HepG2 (cell line): ENCODE measurements around the gene ZNF839. TPM values are rescaled to one million over a fixed set of nuclear protein-coding genes. Genes with fewer than 3 reads are reported as not detected.

ENCODE experiments used
- ATF1 ChIP-seq: IDR thresholded peaks from 2 replicates; pipeline ENCODE4 v1.6.1; 2016; ENCODE audit warnings: mild to moderate bottlenecking, control low read depth
- GTF2F1 ChIP-seq: fragments of 150-350 bp; IDR thresholded peaks from 2 replicates; pipeline ENCODE4 v1.6.1; 2014; ENCODE audit warnings: low read length
- HNRNPL ChIP-seq: fragments of 200-400 bp; formaldehyde crosslinking; IDR thresholded peaks from 2 replicates; pipeline ENCODE4 v1.6.1; 2017; ENCODE audit warnings: mild to moderate bottlenecking, low read depth, low read length
- IKZF1 ChIP-seq: fragments of 450-650 bp; IDR thresholded peaks from 2 replicates; pipeline ENCODE4 v1.7.1; 2016
- MED1 ChIP-seq: sonication (generic); formaldehyde crosslinking; IDR thresholded peaks from 2 replicates; pipeline ENCODE4 v1.4.0; 2020; ENCODE audit warnings: missing genetic modification reagents
- NCOA1 ChIP-seq: sonication (generic); formaldehyde crosslinking; IDR thresholded peaks from 2 replicates; pipeline ENCODE4 v1.9.0; 2021; ENCODE audit warnings: missing genetic modification reagents
- PHF20 ChIP-seq: sonication (generic); formaldehyde crosslinking; IDR thresholded peaks from 2 replicates; pipeline ENCODE4 v1.5.0; 2020; ENCODE audit warnings: mild to moderate bottlenecking, missing genetic modification reagents
- SNAI1 ChIP-seq: sonication (generic); formaldehyde crosslinking; IDR thresholded peaks from 2 replicates; pipeline ENCODE4 v1.5.0; 2020; ENCODE audit warnings: mild to moderate bottlenecking, missing genetic modification reagents, borderline replicate concordance
- SPEN ChIP-seq: sonication (generic); formaldehyde crosslinking; IDR thresholded peaks from 2 replicates; pipeline ENCODE4 v1.5.1; 2020; ENCODE audit warnings: low read depth, mild to moderate bottlenecking, missing genetic modification reagents
- SRSF4 ChIP-seq: fragments of 200-400 bp; formaldehyde crosslinking; IDR thresholded peaks from one replicate; pipeline ENCODE4 v1.6.1; 2018; ENCODE audit warnings: mild to moderate bottlenecking, low read depth, low read length, moderate library complexity; ENCODE audit not compliant: poor library complexity, severe bottlenecking
- TEAD2 ChIP-seq: sonication (generic); formaldehyde crosslinking; IDR thresholded peaks from 2 replicates; pipeline ENCODE4 v1.9.0; 2021; ENCODE audit warnings: missing genetic modification reagents
- YEATS4 ChIP-seq: sonication (generic); formaldehyde crosslinking; IDR thresholded peaks from 2 replicates; pipeline ENCODE4 v1.4.0; 2020; ENCODE audit warnings: missing genetic modification reagents, borderline replicate concordance
- ZNF225 ChIP-seq: sonication (generic); formaldehyde crosslinking; IDR thresholded peaks from 2 replicates; pipeline ENCODE4 v1.4.0; 2020; ENCODE audit warnings: mild to moderate bottlenecking, missing genetic modification reagents
- ZNF317 ChIP-seq: sonication (generic); formaldehyde crosslinking; IDR thresholded peaks from 2 replicates; pipeline ENCODE4 v1.5.0; 2020; ENCODE audit warnings: mild to moderate bottlenecking, missing genetic modification reagents
- ZNF367 ChIP-seq: sonication (generic); formaldehyde crosslinking; IDR thresholded peaks from 2 replicates; pipeline ENCODE4 v1.4.0; 2020; ENCODE audit warnings: missing genetic modification reagents, borderline replicate concordance
- ZNF549 ChIP-seq: sonication (generic); formaldehyde crosslinking; IDR thresholded peaks from 2 replicates; pipeline ENCODE4 v1.5.0; 2020; ENCODE audit warnings: missing genetic modification reagents
- ZNF550 ChIP-seq: sonication (generic); formaldehyde crosslinking; IDR thresholded peaks from 2 replicates; pipeline ENCODE4 v1.4.0; 2020; ENCODE audit warnings: mild to moderate bottlenecking, missing genetic modification reagents, borderline replicate concordance
- ZNF558 ChIP-seq: sonication (generic); formaldehyde crosslinking; IDR thresholded peaks from 2 replicates; pipeline ENCODE4 v1.9.0; 2022; ENCODE audit warnings: mild to moderate bottlenecking, missing genetic modification reagents, borderline replicate concordance
- ZNF761 ChIP-seq: sonication (generic); formaldehyde crosslinking; conservative IDR thresholded peaks from 2 replicates; pipeline ENCODE4 v1.4.0; 2020; ENCODE audit warnings: mild to moderate bottlenecking, missing genetic modification reagents
- ZSCAN21 ChIP-seq: sonication (generic); formaldehyde crosslinking; IDR thresholded peaks from 2 replicates; pipeline ENCODE4 v1.8.0; 2022; ENCODE audit warnings: mild to moderate bottlenecking, missing genetic modification reagents, moderate library complexity, borderline replicate concordance
- polyA plus RNA-seq, 8 experiments: library from polyadenylated mRNA; depleted of rRNA in 3 of 8; stranded (reverse) in 7 of 8; unstranded in 1 of 8; fragments of >200 nt; fragmentation: Illumina TruSeq in 4 of 8; extraction: Trizol in 4 of 8; gene quantifications; 2 replicates each; pipeline versions ENCODE4 v1.2.1 to v1.2.3, GENCODE V29; 2011 to 2016; ENCODE audit warnings: low read depth in 4 of 8, missing spikeins in 1 of 8, mixed read lengths in 1 of 8; ENCODE audit not compliant: insufficient read depth in 1 of 8
- total RNA-seq, 5 experiments: library from RNA; depleted of rRNA; stranded (reverse); fragments of >200 nt; fragmentation: Illumina TruSeq; extraction: Trizol; gene quantifications; 2 replicates each; pipeline ENCODE4 v1.2.3, GENCODE V29; 2016; ENCODE audit warnings: low read depth in 1 of 5
- TF ChIP-seq, protein P1 (sequence below): conservative IDR thresholded peaks from 2 replicates; pipeline ENCODE4 v1.6.1; 2018; ENCODE audit warnings: missing genetic modification reagents
- TF ChIP-seq, protein P2 (sequence below): sonication (generic); formaldehyde crosslinking; IDR thresholded peaks from 2 replicates; pipeline ENCODE4 v1.4.0; 2020; ENCODE audit warnings: mild to moderate bottlenecking, missing genetic modification reagents
- TF ChIP-seq, protein P3 (sequence below): sonication (generic); formaldehyde crosslinking; IDR thresholded peaks from 2 replicates; pipeline ENCODE4 v1.5.0; 2020; ENCODE audit warnings: mild to moderate bottlenecking, missing genetic modification reagents
- TF ChIP-seq, protein P4 (sequence below): sonication (generic); formaldehyde crosslinking; IDR thresholded peaks from 2 replicates; pipeline ENCODE4 v1.5.1; 2020; ENCODE audit warnings: mild to moderate bottlenecking, moderate library complexity, missing genetic modification reagents

ZNF839 gene
- total and polyA plus RNA-seq, 2 of the 13 experiments (the other 11 are each of a cell fraction or from before 2014, with no cell fraction given): 11.1 to 12.8 TPM

DNA sequence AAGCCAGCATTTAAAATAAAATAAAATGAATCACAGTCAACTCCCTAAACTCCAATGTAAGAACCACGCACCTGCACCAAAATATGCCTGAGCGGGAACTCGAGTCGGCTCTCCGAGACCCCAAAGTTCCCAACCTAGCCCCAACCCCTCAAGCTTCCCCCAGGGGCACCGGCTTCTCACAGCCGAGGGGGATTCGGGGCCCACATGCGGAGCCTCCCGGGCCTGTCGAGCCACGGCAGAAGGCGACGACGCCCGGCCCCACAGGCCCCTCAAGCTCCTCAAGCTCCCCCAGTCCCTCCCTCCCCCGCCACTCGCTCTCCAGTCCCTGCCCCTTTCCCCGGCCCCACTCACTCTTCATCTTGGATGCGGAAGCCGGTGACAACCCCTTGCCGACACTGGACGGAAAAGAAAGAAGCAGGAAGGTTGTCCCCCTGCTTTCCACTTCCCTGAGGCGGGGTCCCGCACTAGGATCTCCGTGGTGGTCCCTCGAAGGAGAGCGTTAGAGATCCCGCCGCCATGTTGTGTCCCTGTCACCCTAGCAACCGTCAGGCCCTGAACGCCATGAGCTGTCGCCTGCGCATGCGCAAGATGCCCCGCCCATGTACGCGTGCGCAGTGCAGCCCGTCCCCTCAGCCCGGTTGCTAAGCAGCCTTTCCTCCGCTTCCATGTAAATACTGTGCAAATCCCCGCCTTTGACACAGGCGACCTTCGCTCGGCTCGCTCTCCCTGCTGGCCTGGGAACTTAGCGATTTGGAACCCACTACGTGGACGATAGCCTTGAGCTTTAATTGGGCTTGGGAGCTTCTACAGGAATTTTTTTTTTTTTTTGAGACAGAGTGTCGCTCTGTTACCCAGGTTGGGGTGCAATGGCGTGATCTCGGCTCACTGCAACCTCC, 14.7 kb upstream of the ZNF839 start, which contains the start of gene MOK (continued):
- TF ChIP-seq, protein P1, sequence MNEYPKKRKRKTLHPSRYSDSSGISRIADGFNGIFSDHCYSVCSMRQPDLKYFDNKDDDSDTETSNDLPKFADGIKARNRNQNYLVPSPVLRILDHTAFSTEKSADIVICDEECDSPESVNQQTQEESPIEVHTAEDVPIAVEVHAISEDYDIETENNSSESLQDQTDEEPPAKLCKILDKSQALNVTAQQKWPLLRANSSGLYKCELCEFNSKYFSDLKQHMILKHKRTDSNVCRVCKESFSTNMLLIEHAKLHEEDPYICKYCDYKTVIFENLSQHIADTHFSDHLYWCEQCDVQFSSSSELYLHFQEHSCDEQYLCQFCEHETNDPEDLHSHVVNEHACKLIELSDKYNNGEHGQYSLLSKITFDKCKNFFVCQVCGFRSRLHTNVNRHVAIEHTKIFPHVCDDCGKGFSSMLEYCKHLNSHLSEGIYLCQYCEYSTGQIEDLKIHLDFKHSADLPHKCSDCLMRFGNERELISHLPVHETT (CRISPR knock-in tag): no peak
- TF ChIP-seq PHF20 (CRISPR knock-in tag) (no peak), ZNF549 (CRISPR knock-in tag) (no peak), TEAD2 (CRISPR knock-in tag) (no peak), ZNF367 (CRISPR knock-in tag) (no peak), ZSCAN21 (CRISPR knock-in tag) (no peak), ZNF761 (peak; percentile 77; the same call in 1 of the 2 replicates), SNAI1 (no peak), SPEN (CRISPR knock-in tag) (no peak), IKZF1 (no peak), YEATS4 (no peak), HNRNPL (no peak), ATF1 (CRISPR knock-in tag) (no peak), SRSF4 (no peak), ZNF558 (CRISPR knock-in tag) (no peak), ZNF550 (no peak), MED1 (CRISPR knock-in tag) (peak; percentile 59), ZNF225 (CRISPR knock-in tag) (no peak), NCOA1 (no peak), GTF2F1 (no peak), ZNF317 (CRISPR knock-in tag) (no peak)
- TF ChIP-seq, protein P2, sequence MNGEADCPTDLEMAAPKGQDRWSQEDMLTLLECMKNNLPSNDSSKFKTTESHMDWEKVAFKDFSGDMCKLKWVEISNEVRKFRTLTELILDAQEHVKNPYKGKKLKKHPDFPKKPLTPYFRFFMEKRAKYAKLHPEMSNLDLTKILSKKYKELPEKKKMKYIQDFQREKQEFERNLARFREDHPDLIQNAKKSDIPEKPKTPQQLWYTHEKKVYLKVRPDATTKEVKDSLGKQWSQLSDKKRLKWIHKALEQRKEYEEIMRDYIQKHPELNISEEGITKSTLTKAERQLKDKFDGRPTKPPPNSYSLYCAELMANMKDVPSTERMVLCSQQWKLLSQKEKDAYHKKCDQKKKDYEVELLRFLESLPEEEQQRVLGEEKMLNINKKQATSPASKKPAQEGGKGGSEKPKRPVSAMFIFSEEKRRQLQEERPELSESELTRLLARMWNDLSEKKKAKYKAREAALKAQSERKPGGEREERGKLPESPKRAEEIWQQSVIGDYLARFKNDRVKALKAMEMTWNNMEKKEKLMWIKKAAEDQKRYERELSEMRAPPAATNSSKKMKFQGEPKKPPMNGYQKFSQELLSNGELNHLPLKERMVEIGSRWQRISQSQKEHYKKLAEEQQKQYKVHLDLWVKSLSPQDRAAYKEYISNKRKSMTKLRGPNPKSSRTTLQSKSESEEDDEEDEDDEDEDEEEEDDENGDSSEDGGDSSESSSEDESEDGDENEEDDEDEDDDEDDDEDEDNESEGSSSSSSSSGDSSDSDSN: no peak
- TF ChIP-seq, protein P3, sequence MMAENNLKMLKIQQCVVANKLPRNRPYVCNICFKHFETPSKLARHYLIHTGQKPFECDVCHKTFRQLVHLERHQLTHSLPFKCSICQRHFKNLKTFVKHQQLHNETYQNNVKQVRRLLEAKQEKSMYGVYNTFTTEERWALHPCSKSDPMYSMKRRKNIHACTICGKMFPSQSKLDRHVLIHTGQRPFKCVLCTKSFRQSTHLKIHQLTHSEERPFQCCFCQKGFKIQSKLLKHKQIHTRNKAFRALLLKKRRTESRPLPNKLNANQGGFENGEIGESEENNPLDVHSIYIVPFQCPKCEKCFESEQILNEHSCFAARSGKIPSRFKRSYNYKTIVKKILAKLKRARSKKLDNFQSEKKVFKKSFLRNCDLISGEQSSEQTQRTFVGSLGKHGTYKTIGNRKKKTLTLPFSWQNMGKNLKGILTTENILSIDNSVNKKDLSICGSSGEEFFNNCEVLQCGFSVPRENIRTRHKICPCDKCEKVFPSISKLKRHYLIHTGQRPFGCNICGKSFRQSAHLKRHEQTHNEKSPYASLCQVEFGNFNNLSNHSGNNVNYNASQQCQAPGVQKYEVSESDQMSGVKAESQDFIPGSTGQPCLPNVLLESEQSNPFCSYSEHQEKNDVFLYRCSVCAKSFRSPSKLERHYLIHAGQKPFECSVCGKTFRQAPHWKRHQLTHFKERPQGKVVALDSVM: 0 out of 2 replicates have a peak, but pooled peaks have one; percentile 52
- TF ChIP-seq, protein P4, sequence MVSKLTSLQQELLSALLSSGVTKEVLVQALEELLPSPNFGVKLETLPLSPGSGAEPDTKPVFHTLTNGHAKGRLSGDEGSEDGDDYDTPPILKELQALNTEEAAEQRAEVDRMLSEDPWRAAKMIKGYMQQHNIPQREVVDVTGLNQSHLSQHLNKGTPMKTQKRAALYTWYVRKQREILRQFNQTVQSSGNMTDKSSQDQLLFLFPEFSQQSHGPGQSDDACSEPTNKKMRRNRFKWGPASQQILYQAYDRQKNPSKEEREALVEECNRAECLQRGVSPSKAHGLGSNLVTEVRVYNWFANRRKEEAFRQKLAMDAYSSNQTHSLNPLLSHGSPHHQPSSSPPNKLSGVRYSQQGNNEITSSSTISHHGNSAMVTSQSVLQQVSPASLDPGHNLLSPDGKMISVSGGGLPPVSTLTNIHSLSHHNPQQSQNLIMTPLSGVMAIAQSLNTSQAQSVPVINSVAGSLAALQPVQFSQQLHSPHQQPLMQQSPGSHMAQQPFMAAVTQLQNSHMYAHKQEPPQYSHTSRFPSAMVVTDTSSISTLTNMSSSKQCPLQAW (CRISPR knock-in tag): no peak
